GM21515 (cell line): ENCODE measurements around the gene DUSP11.
A peak's percentile ranks its signal among the peaks of the same experiment; 100 is the strongest.
"Not testable (repeated sequence)": the region's sequence is repeated elsewhere in the genome, so short reads cannot be mapped to it uniquely, and the experiment has no call there.

Source experiments
- ATAC-seq: cut with Tn5 transposase; IDR thresholded peaks from one replicate; pipeline ENCODE4 v1.9.1; 2021; ENCODE audit not compliant: unreplicated experiment

Gene DUSP11

GRCh38 chr2:73776381-73776780 lies 3.5 kb downstream of the DUSP11 start:
- ATAC-seq = no peak

- ATAC-seq = no peak
Observed at GRCh38 chr2:73772819-73773218, 7.1 kb downstream of the DUSP11 start.

GRCh38 chr2:73770725-73771124 lies 9.2 kb downstream of the DUSP11 start:
- no peak for ATAC-seq

GRCh38 chr2:73766994-73767393 lies 12.9 kb downstream of the DUSP11 start:
- ATAC-seq = no peak

- ATAC-seq = no peak
Observed at GRCh38 chr2:73766349-73766748, 13.6 kb downstream of the DUSP11 start.

- ATAC-seq = no peak
Observed at GRCh38 chr2:73764945-73765344, 15.0 kb downstream of the DUSP11 start.

- ATAC-seq = no peak
Observed at GRCh38 chr2:73762571-73762970, 17.3 kb downstream of the DUSP11 start.

GRCh38 chr2:73759904-73760303 lies 20.0 kb downstream of the DUSP11 start:
- no peak for ATAC-seq

GRCh38 chr2:73759285-73759764 lies 20.6 kb downstream of the DUSP11 start:
- no peak for ATAC-seq

GRCh38 chr2:73754332-73754731 lies 25.6 kb downstream of the DUSP11 start:
- not testable (repeated sequence) for ATAC-seq

- no peak for ATAC-seq
Observed at GRCh38 chr2:73749314-73749713, 30.6 kb downstream of the DUSP11 start.

GRCh38 chr2:73746877-73747208 lies 33.1 kb downstream of the DUSP11 start:
- ATAC-seq = no peak

GRCh38 chr2:73746015-73746876 lies 33.7 kb downstream of the DUSP11 start:
- ATAC-seq = no peak

- ATAC-seq = no peak
Observed at GRCh38 chr2:73740767-73741166, 39.1 kb downstream of the DUSP11 start.

GRCh38 chr2:73739101-73739500 lies 40.8 kb downstream of the DUSP11 start:
- no peak for ATAC-seq

GRCh38 chr2:73736855-73737779 lies 42.8 kb downstream of the DUSP11 start, which contains the start of gene TPRKB:
Gene TPRKB (minus strand): TSS chr2:73737345. CDS start chr2:73734569, 2,776 bp downstream.
- peak; percentile 97 for ATAC-seq

- no peak for ATAC-seq
Observed at GRCh38 chr2:73736378-73736777, 43.5 kb downstream of the DUSP11 start.

- ATAC-seq = no peak
Observed at GRCh38 chr2:73730810-73731209, 49.1 kb downstream of the DUSP11 start.

GRCh38 chr2:73728711-73729110 lies 51.2 kb downstream of the DUSP11 start:
- ATAC-seq = no peak

- ATAC-seq = no peak
Observed at GRCh38 chr2:73728043-73728442, 51.9 kb downstream of the DUSP11 start.

GRCh38 chr2:73726657-73727056 lies 53.2 kb downstream of the DUSP11 start:
- not testable (repeated sequence) for ATAC-seq
